Naive thymus-derived CD4-positive, alpha-beta T cell (primary cell): ENCODE measurements around the gene AKT3. TPM values are rescaled to one million over a fixed set of nuclear protein-coding genes. Genes with fewer than 3 reads are reported as not detected.

Source experiments
- ATAC-seq: fragments of 150-1000 bp; cut with Tn5 transposase; 2 replicates; pipeline ENCODE4 v1.10.0; 2021; ENCODE audit warnings: mild to moderate bottlenecking, moderate library complexity
- CTCF ChIA-PET: fragments of 350-600 bp; sonication (Branson Sonifier 250); formaldehyde crosslinking; loops from one replicate; lab custom pipeline; 2021; ENCODE audit warnings: antibody characterized with exemption; lab: Charles Lee
- POLR2A ChIA-PET: fragments of 350-600 bp; sonication (Branson Sonifier 250); formaldehyde crosslinking; loops from one replicate; lab custom pipeline; 2021; ENCODE audit warnings: antibody characterized with exemption, inconsistent platforms; lab: Charles Lee
- DNase-seq, 9 donors: peaks; one replicate each; pipeline versions ENCODE4 v3.0.0 to v3.0.0-alpha.2; 2020 to 2022; ENCODE audit warnings: mixed read lengths in 1 of 9
- H3K27ac ChIP-seq: one replicate; pipeline ENCODE4 v1.7.0; 2013; ENCODE audit warnings: mild to moderate bottlenecking, low read depth, low read length, moderate library complexity
- H3K27me3 ChIP-seq, 2 donors: one replicate each; pipeline ENCODE4 v1.7.0; 2013; ENCODE audit warnings: low read length in 2 of 2, mild to moderate bottlenecking in 2 of 2, moderate library complexity in 2 of 2; ENCODE audit not compliant: control insufficient read depth in 2 of 2, insufficient read depth in 2 of 2
- H3K36me3 ChIP-seq, 3 experiments: 1 replicate in 2 of 3; 2 replicates in 1 of 3; pipeline ENCODE4 v1.7.0; 2013; ENCODE audit warnings: low read length in 3 of 3, mild to moderate bottlenecking in 3 of 3, moderate library complexity in 1 of 3; ENCODE audit not compliant: insufficient read depth in 3 of 3, control insufficient read depth in 2 of 3
- H3K4me1 ChIP-seq, 2 donors: one replicate each; pipeline ENCODE4 v1.7.0; 2013; ENCODE audit warnings: low read length in 2 of 2, mild to moderate bottlenecking in 2 of 2, moderate library complexity in 1 of 2; ENCODE audit not compliant: control insufficient read depth in 2 of 2, insufficient read depth in 2 of 2
- H3K4me3 ChIP-seq: 2 replicates; pipeline ENCODE4 v1.7.0; 2013; ENCODE audit warnings: mild to moderate bottlenecking, low read length
- H3K9me3 ChIP-seq, 3 experiments: 1 replicate in 2 of 3; 2 replicates in 1 of 3; pipeline ENCODE4 v1.7.0; 2013; ENCODE audit warnings: low read length in 3 of 3; ENCODE audit not compliant: control insufficient read depth in 2 of 3
- H3K27ac Mint-ChIP-seq, 9 donors: one replicate each; pipeline ENCODE4 v1.8.0; 2020 to 2022; ENCODE audit warnings: mixed read lengths in 9 of 9, mild to moderate bottlenecking in 8 of 9, moderate library complexity in 5 of 9, inconsistent platforms in 2 of 9
- H3K27me3 Mint-ChIP-seq, 5 donors: one replicate each; pipeline ENCODE4 v1.8.0; 2021 to 2022; ENCODE audit warnings: mixed read lengths in 5 of 5, mild to moderate bottlenecking in 1 of 5
- H3K36me3 Mint-ChIP-seq, 5 donors: one replicate each; pipeline ENCODE4 v1.8.0; 2020 to 2022; ENCODE audit warnings: mixed read lengths in 5 of 5, mild to moderate bottlenecking in 3 of 5, inconsistent platforms in 1 of 5
- H3K4me1 Mint-ChIP-seq, 7 donors: one replicate each; pipeline ENCODE4 v1.8.0; 2020 to 2022; ENCODE audit warnings: mixed read lengths in 7 of 7, mild to moderate bottlenecking in 3 of 7, inconsistent platforms in 1 of 7
- H3K4me3 Mint-ChIP-seq, 10 donors: one replicate each; pipeline ENCODE4 v1.8.0; 2020 to 2022; ENCODE audit warnings: mild to moderate bottlenecking in 10 of 10, mixed read lengths in 10 of 10, moderate library complexity in 6 of 10, inconsistent platforms in 2 of 10
- H3K9me3 Mint-ChIP-seq, 11 donors: one replicate each; pipeline ENCODE4 v1.8.0; 2020 to 2022; ENCODE audit warnings: mixed read lengths in 11 of 11, mild to moderate bottlenecking in 4 of 11, inconsistent platforms in 1 of 11, moderate library complexity in 1 of 11
- intact Hi-C, 2 donors: fragments of 100-400 bp; cut with micrococcal nuclease; formaldehyde crosslinking; loops; one replicate each; pipeline ENCODE4 v1.15.1; 2023
- polyA plus RNA-seq, 2 donors: library from polyadenylated mRNA; unstranded; fragments of 300-500 nt; fragmentation: Illumina TruSeq; gene quantifications; one replicate each; pipeline ENCODE4 v1.2.3, GENCODE V29; 2021
- total RNA-seq, 6 experiments: library from RNA in 5 of 6; stranded (reverse) in 5 of 6; gene quantifications; 1 replicate in 5 of 6; 2 replicates in 1 of 6; pipeline ENCODE4 v1.2.3 and lab custom pipeline; 2021 to 2026

The AKT3 gene
- total and polyA plus RNA-seq, 7 experiments from 2014 or later, result 1.6 to 123 (median 69.4) TPM

- ChIA-PET POLR2A (no interaction called here), CTCF (no interaction called here)
- Histone ChIP-seq H3K4me1 (no peaks in the 10 kb centered on the region), H3K9me3 (no peaks in the 10 kb centered on the region), H3K27ac (no peak overlapping the region), H3K4me3 (no peak overlapping the region), H3K27me3 (no peaks in the 10 kb centered on the region), H3K36me3 (peaks cover 0 to 8% (median 0%) of the 10 kb centered on the region in 3 experiments)
- intact Hi-C loops, result no loop called here
- Mint-ChIP-seq H3K36me3 (peaks cover 0 to 20% (median 0%) of the 10 kb centered on the region in 5 donors), H3K4me3 (peak overlapping the region in 1 of 10 donors; percentile 29), H3K27me3 (peaks cover 0 to 6% (median 0%) of the 10 kb centered on the region in 5 donors), H3K27ac (peak overlapping the region in 2 of 9 donors; percentile 14 to 45), H3K9me3 (no peaks in the 10 kb centered on the region), H3K4me1 (peaks cover under 1 to 13% (median 5%) of the 10 kb centered on the region in 7 donors)
- no peak for DNase-seq
- ATAC-seq, result no peak
These were observed 362.3 kb downstream of the AKT3 start for GRCh38 chr1:243487649-243488227.

- H3K4me1 Mint-ChIP-seq, result peaks cover 6 to 18% (median 10%) of the 10 kb centered on the region in 7 donors
- H3K36me3 ChIP-seq, result peaks cover 0 to 8% (median 0%) of the 10 kb centered on the region in 3 experiments
- H3K27ac ChIP-seq, result no peak overlapping the region
- H3K27me3 ChIP-seq, result no peaks in the 10 kb centered on the region
- ATAC-seq (no peak), DNase-seq (no peak)
- H3K27me3 Mint-ChIP-seq, result peaks cover 0 to 6% (median 0%) of the 10 kb centered on the region in 5 donors
- CTCF ChIA-PET, result no interaction called here
- intact Hi-C loops, result no loop called here
- no peaks in the 10 kb centered on the region for H3K9me3 ChIP-seq
- POLR2A ChIA-PET, result no interaction called here
- peaks cover 0 to 20% (median 0%) of the 10 kb centered on the region in 5 donors for H3K36me3 Mint-ChIP-seq
- H3K4me3 Mint-ChIP-seq, result peak overlapping the region in 1 of 10 donors; percentile 29
- no peak overlapping the region for H3K4me3 ChIP-seq
- H3K4me1 ChIP-seq, result peaks cover 0 to 6% of the 10 kb centered on the region in 2 donors
- peak overlapping the region in 2 of 9 donors; percentile 14 to 19 for H3K27ac Mint-ChIP-seq
- H3K9me3 Mint-ChIP-seq, result no peaks in the 10 kb centered on the region
These were observed 362.9 kb downstream of the AKT3 start for GRCh38 chr1:243487036-243487648.

GRCh38 chr1:243483952-243484351 is 366.1 kb downstream of the AKT3 start:
- Mint-ChIP-seq H3K9me3 (peaks cover 0 to 4% (median 0%) of the 10 kb centered on the region in 11 donors), H3K27me3 (peaks cover 0 to 6% (median 0%) of the 10 kb centered on the region in 5 donors), H3K27ac (peak overlapping the region in 5 of 9 donors; percentile 23 to 87 (median 68)), H3K36me3 (peaks cover 0 to 17% (median 5%) of the 10 kb centered on the region in 5 donors), H3K4me1 (peaks cover 17 to 29% (median 26%) of the 10 kb centered on the region in 7 donors), H3K4me3 (peak overlapping the region; percentile 72 to 90 (median 82))
- ATAC-seq, result no peak
- Histone ChIP-seq H3K27ac (no peak overlapping the region), H3K27me3 (no peaks in the 10 kb centered on the region), H3K36me3 (peaks cover 0 to 2% (median 0%) of the 10 kb centered on the region in 3 experiments), H3K4me1 (peaks cover 0 to 6% of the 10 kb centered on the region in 2 donors), H3K9me3 (no peaks in the 10 kb centered on the region), H3K4me3 (no peak overlapping the region)
- ChIA-PET POLR2A (no interaction called here), CTCF (no interaction called here)
- DNase-seq, result no peak
- intact Hi-C loops, result no loop called here

GRCh38 chr1:243483071-243483771 is 366.8 kb downstream of the AKT3 start:
- Histone ChIP-seq H3K9me3 (no peaks in the 10 kb centered on the region), H3K36me3 (no peaks in the 10 kb centered on the region), H3K27ac (no peak overlapping the region), H3K27me3 (no peaks in the 10 kb centered on the region), H3K4me1 (peaks cover 0 to 6% of the 10 kb centered on the region in 2 donors), H3K4me3 (peak overlapping the region; percentile 57)
- peaks cover 17 to 29% (median 27%) of the 10 kb centered on the region in 7 donors for H3K4me1 Mint-ChIP-seq
- H3K4me3 Mint-ChIP-seq, result peak overlapping the region; percentile 72 to 90 (median 83)
- ATAC-seq, result peak; percentile 57
- ChIA-PET POLR2A (no interaction called here), CTCF (no interaction called here)
- peak in 5 of 9 donors; percentile 8 to 24 (median 17) for DNase-seq
- H3K36me3 Mint-ChIP-seq, result peaks cover 0 to 15% (median 5%) of the 10 kb centered on the region in 5 donors
- peaks cover 0 to 4% (median 0%) of the 10 kb centered on the region in 11 donors for H3K9me3 Mint-ChIP-seq
- peak overlapping the region in 5 of 9 donors; percentile 59 to 87 (median 71) for H3K27ac Mint-ChIP-seq
- intact Hi-C loops, result no loop called here
- peaks cover 0 to 6% (median 0%) of the 10 kb centered on the region in 5 donors for H3K27me3 Mint-ChIP-seq

GRCh38 chr1:243482141-243483022 is 367.7 kb downstream of the AKT3 start:
- H3K4me3 Mint-ChIP-seq, result peak overlapping the region; percentile 69 to 90 (median 82)
- peak; percentile 33 for ATAC-seq

GRCh38 chr1:243481101-243481500 is 368.9 kb downstream of the AKT3 start:
- H3K4me3 Mint-ChIP-seq, result peak overlapping the region in 5 of 10 donors; percentile 2 to 55 (median 26)
- H3K36me3 Mint-ChIP-seq, result peaks cover 0 to 20% (median 10%) of the 10 kb centered on the region in 5 donors
- no peak overlapping the region for H3K27ac Mint-ChIP-seq
- H3K27me3 Mint-ChIP-seq, result peaks cover 0 to 6% (median 0%) of the 10 kb centered on the region in 5 donors
- ChIA-PET POLR2A (no interaction called here), CTCF (no interaction called here)
- peaks cover 17 to 29% (median 27%) of the 10 kb centered on the region in 7 donors for H3K4me1 Mint-ChIP-seq
- H3K4me3 ChIP-seq, result no peak overlapping the region
- H3K27ac ChIP-seq, result no peak overlapping the region
- H3K27me3 ChIP-seq, result no peaks in the 10 kb centered on the region
- H3K9me3 ChIP-seq, result no peaks in the 10 kb centered on the region
- intact Hi-C loops, result no loop called here
- H3K4me1 ChIP-seq, result peaks cover 0 to 6% of the 10 kb centered on the region in 2 donors
- H3K9me3 Mint-ChIP-seq, result peaks cover 0 to 4% (median 0%) of the 10 kb centered on the region in 11 donors
- ATAC-seq (no peak), DNase-seq (no peak)
- H3K36me3 ChIP-seq, result no peaks in the 10 kb centered on the region

More at GRCh38 chr1:243482141-243483022, 367.7 kb downstream of the AKT3 start:
- intact Hi-C loops, result no loop called here
- peak in 2 of 9 donors; percentile 14 to 23 for DNase-seq
- Mint-ChIP-seq H3K27ac (peak overlapping the region in 8 of 9 donors; percentile 12 to 73 (median 53)), H3K4me1 (peaks cover 17 to 29% (median 27%) of the 10 kb centered on the region in 7 donors), H3K9me3 (peaks cover 0 to 4% (median 0%) of the 10 kb centered on the region in 11 donors), H3K27me3 (peaks cover 0 to 6% (median 0%) of the 10 kb centered on the region in 5 donors), H3K36me3 (peaks cover 0 to 16% (median 5%) of the 10 kb centered on the region in 5 donors)
- Histone ChIP-seq H3K27me3 (no peaks in the 10 kb centered on the region), H3K9me3 (no peaks in the 10 kb centered on the region), H3K36me3 (no peaks in the 10 kb centered on the region), H3K27ac (no peak overlapping the region), H3K4me3 (peak overlapping the region; percentile 57), H3K4me1 (peaks cover 0 to 6% of the 10 kb centered on the region in 2 donors)
- ChIA-PET CTCF (no interaction called here), POLR2A (no interaction called here)
